Omental fat pad (tissue), 4 donors: ENCODE measurements around the gene SLX4. TPM values are rescaled to one million over a fixed set of nuclear protein-coding genes. Genes with fewer than 3 reads are reported as not detected.

ENCODE experiments used
- ATAC-seq: fragments of 150-250 bp; one replicate; pipeline ENCODE4 v1.9.1; 2016; ENCODE audit warnings: mild to moderate bottlenecking, moderate library complexity; ENCODE audit not compliant: low FRiP score
- DNase-seq: peaks from one replicate; pipeline ENCODE4 v3.0.0-alpha.2; 2019; ENCODE audit warnings: low spot score
- total RNA-seq, 4 donors: library from RNA; depleted of rRNA; stranded (reverse); fragments of >200 nt; gene quantifications; one replicate each; pipeline ENCODE4 v1.1.0, GENCODE V29; 2016
- TF ChIP-seq, protein P1 (sequence below), 3 donors: fragments of 450-650 bp; IDR thresholded peaks; one replicate each; pipeline ENCODE4 v1.5.1; 2016 to 2017; ENCODE audit warnings: antibody characterized with exemption in 3 of 3, mild to moderate bottlenecking in 3 of 3, moderate library complexity in 2 of 3

SLX4 gene
- total RNA-seq, 4 donors from 2014 or later = 2.9 to 4.4 (median 3.3) TPM

DNA sequence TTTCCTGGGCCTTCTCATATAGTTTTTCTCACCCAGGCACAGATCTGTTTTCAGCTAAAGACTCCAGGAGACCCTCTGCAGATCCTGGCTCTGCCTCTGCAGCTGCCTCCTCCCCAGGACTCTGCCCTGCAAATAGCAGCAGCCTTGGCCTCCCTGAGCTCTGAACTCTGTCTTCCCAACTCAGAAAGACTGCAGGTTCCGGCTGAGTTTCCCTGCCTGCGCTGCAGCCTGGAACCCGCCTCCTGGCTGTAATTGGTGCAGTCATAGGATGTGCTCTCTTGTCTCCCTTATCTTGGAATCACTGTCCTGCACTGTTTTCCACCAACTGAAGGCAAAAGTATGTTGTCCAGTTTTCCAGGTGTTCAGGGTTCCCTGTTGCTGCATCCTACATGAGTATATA lies 28.8 kb upstream of the SLX4 start:
- no peak for ATAC-seq
- no peak for DNase-seq
- TF ChIP-seq, protein P1, sequence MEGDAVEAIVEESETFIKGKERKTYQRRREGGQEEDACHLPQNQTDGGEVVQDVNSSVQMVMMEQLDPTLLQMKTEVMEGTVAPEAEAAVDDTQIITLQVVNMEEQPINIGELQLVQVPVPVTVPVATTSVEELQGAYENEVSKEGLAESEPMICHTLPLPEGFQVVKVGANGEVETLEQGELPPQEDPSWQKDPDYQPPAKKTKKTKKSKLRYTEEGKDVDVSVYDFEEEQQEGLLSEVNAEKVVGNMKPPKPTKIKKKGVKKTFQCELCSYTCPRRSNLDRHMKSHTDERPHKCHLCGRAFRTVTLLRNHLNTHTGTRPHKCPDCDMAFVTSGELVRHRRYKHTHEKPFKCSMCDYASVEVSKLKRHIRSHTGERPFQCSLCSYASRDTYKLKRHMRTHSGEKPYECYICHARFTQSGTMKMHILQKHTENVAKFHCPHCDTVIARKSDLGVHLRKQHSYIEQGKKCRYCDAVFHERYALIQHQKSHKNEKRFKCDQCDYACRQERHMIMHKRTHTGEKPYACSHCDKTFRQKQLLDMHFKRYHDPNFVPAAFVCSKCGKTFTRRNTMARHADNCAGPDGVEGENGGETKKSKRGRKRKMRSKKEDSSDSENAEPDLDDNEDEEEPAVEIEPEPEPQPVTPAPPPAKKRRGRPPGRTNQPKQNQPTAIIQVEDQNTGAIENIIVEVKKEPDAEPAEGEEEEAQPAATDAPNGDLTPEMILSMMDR (IDR thresholded peaks at IDR 0.05) = no peak

GRCh38 chr16:3638916-3639644 lies 27.7 kb upstream of the SLX4 start:
- TF ChIP-seq, protein P1 (IDR thresholded peaks at IDR 0.05) = no peak
- no peak for ATAC-seq
- no peak for DNase-seq

DNA sequence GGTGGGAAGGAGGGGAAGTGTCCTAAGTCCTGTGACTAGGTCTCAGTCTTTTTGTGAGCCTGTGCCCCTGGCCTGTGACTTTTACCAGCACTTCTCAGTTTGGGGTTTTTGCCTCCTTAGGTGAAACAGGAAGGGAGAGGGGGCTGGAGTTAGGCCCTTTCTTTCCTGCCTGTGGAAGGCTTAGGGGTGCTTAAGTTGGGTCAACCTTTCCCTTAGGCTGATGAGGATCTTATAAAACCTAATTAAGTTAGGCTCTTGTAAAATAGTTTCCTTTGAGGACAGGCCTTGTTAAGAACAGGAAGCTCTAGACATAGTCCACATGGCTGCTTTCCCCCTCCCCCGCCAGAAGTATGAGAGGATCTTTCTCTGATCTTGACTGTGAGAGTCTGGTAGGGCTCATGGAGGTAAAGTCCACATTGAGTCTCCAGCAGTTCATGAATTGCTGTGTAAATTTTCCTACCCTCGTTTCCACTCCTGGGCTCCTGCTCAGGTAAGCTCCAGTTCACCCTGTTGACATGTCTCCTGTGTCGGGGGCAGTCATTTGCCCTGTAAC lies 26.0 kb upstream of the SLX4 start:
- TF ChIP-seq, protein P1 (IDR thresholded peaks at IDR 0.05) = no peak

DNA sequence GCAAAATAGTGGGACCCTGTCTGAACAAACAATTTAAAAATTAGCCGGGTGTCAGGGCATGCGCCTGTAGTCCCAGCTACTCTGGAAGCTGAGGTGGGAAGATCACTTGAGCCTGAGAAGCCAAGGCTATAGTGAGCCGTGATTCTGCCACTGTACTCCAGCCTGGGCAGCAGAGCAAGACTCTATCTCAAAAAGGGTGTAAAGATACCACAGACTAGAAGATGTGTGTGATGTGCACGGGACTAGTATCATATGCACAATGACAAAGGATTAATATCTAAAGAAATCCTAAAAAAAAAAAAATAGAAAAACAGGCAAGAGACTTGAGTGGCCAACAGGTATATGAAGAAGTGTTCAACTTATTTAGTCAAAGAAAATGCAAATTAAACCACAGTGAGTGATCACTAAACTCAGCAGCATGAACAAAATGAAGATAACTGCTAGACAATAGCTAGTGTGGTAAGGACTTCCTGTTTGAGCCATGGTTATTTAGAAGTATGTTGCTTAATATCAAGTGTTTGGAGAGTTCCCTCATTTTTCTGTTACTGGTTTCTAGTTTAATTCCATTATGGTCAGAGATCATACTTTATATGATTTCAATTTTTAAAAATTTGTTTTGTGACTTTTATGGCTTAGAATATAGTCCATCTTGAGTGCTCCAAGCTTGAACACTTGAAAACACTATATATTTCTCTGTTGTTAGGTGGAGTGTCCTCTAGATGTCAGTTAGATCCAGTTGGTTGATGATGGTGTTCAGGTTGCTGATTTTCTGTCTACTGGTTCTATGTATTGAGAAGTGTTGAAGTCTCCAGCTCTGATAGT lies 14.7 kb upstream of the SLX4 start:
- TF ChIP-seq, protein P1 (IDR thresholded peaks at IDR 0.05) = no peak
- ATAC-seq (no peak), DNase-seq (no peak)

More for the DNA sequence above, 26.0 kb upstream of the SLX4 start:
- DNase-seq = no peak
- ATAC-seq = no peak

DNA sequence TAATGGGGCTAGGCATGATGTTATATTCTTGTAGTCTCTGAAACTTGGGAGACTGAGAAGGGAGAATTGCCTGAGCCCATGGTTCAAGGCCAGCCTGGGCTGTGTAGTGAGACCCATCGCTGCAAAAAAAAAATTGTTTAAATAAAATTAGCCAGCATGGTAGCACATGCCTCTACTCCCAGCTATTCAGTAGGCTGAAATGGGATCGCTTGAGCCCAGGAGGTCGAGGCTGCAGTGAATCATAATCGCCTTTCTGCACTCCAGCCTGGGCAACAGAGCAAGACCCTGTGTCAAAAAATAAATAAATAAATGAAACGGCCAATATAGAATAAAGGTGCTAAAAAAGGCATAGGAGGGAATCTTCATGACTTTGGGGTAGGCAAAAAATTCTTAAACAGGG lies 13.9 kb upstream of the SLX4 start:
- TF ChIP-seq, protein P1 (IDR thresholded peaks at IDR 0.05) = no peak
- ATAC-seq (no peak), DNase-seq (no peak)

DNA sequence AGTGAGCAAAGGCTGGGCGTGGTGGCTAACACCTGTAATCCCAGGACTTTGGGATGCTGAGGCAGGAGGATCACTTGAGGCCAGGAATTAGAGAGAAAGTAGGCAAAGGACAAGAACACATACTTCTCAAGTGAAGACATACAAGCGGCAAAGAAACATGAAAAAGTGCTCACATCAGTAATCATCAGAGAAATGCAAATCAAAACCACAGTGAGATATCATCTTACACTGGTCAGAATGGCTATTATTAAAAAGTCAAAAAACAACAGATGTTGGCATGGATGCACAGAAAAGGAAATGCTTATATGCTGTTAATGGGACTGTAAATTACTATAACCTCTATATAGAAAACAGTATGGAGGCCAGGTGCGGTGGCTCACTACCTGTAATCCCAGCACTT lies 12.2 kb upstream of the SLX4 start:
- ATAC-seq (no peak), DNase-seq (no peak)
- TF ChIP-seq, protein P1 (IDR thresholded peaks at IDR 0.05) = no peak
